Mesodermal cell (in vitro differentiated cells): ENCODE data around the gene CCDC183.
"Not testable (repeated sequence)": the region's sequence is repeated elsewhere in the genome, so short reads cannot be mapped to it uniquely, and the experiment has no call there.

ENCODE experiments used
- H3K27ac ChIP-seq: 2 replicates; pipeline ENCODE4 v1.7.0; 2013; ENCODE audit warnings: mild to moderate bottlenecking, low read depth, low read length, moderate library complexity; ENCODE audit not compliant: severe bottlenecking
- H3K36me3 ChIP-seq: 2 replicates; pipeline ENCODE4 v1.7.1; 2013; ENCODE audit warnings: mild to moderate bottlenecking, low read length, moderate library complexity; ENCODE audit not compliant: control insufficient read depth, insufficient read depth
- H3K4me1 ChIP-seq: one replicate; pipeline ENCODE4 v1.7.1; 2013; ENCODE audit warnings: mild to moderate bottlenecking, low read length; ENCODE audit not compliant: insufficient read depth, control insufficient read depth, poor library complexity, severe bottlenecking
- H3K4me3 ChIP-seq: 2 replicates; pipeline ENCODE4 v1.7.0; 2013; ENCODE audit warnings: low read length, control low read depth, mild to moderate bottlenecking; ENCODE audit not compliant: insufficient read depth, poor library complexity, severe bottlenecking; ENCODE audit errors: extremely low read depth
- H3K9me3 ChIP-seq: 2 replicates; pipeline ENCODE4 v1.7.1; 2013; ENCODE audit warnings: mild to moderate bottlenecking, low read length, moderate library complexity; ENCODE audit not compliant: control insufficient read depth
- WGBS, 2 experiments: methylation state at CpG; one replicate each; pipeline ENCODE4 v1.1.5; 2013; ENCODE audit warnings: missing lambda C conversion rate in 2 of 2; ENCODE audit not compliant: insufficient coverage in 2 of 2; 5-methylcytosine and 5-hydroxymethylcytosine counted together

Gene CCDC183

GRCh38 chr9:136843159-136843800 is 47.1 kb downstream of the CCDC183 start:
- WGBS, 2 experiments = 61 to 79% methylated on average over 7 to 14 of the region's 21 CpGs
- peaks cover 19% of the 10 kb centered on the region for H3K4me1 ChIP-seq
- H3K27ac ChIP-seq = peak overlapping the region; percentile 10
- H3K9me3 ChIP-seq, H3K36me3 ChIP-seq, H3K4me3 ChIP-seq: not testable (repeated sequence)

- 55 to 65% methylated on average over 72 to 93 of the region's 99 CpGs for WGBS, 2 experiments
- not testable (repeated sequence) for H3K36me3 ChIP-seq, H3K27ac ChIP-seq, H3K9me3 ChIP-seq, H3K4me3 ChIP-seq
- peaks cover 19% of the 10 kb centered on the region for H3K4me1 ChIP-seq
Observed at GRCh38 chr9:136843801-136844740, 47.9 kb downstream of the CCDC183 start.

GRCh38 chr9:136844761-136845464 is 48.8 kb downstream of the CCDC183 start:
- Histone ChIP-seq H3K9me3 (peaks cover 6% of the 10 kb centered on the region), H3K4me3 (no peak overlapping the region), H3K36me3 (peaks cover 6% of the 10 kb centered on the region), H3K27ac (no peak overlapping the region), H3K4me1 (peaks cover 19% of the 10 kb centered on the region)
- WGBS, 2 experiments = 82 to 90% methylated on average over 45 to 86 of the region's 88 CpGs

GRCh38 chr9:136845465-136846260 is 49.5 kb downstream of the CCDC183 start:
- Histone ChIP-seq H3K4me1 (peaks cover 26% of the 10 kb centered on the region), H3K4me3 (no peak overlapping the region), H3K36me3 (peaks cover 13% of the 10 kb centered on the region), H3K27ac (no peak overlapping the region), H3K9me3 (peaks cover 6% of the 10 kb centered on the region)
- WGBS, 2 experiments = 95 to 96% methylated on average over 80 to 102 of the region's 102 CpGs

GRCh38 chr9:136846376-136847087 is 50.4 kb downstream of the CCDC183 start:
- Histone ChIP-seq H3K4me1 (peaks cover 19% of the 10 kb centered on the region), H3K36me3 (peaks cover 22% of the 10 kb centered on the region), H3K4me3 (peak overlapping the region; percentile 81), H3K27ac (no peak overlapping the region), H3K9me3 (peaks cover 6% of the 10 kb centered on the region)
- WGBS, 2 experiments = 61 to 75% methylated on average over 84 to 94 of the region's 98 CpGs

GRCh38 chr9:136847088-136847825 is 51.1 kb downstream of the CCDC183 start:
- 19 to 21% methylated on average over 36 to 37 of the region's 75 CpGs for WGBS, 2 experiments
- H3K36me3 ChIP-seq = peaks cover 27% of the 10 kb centered on the region
- H3K4me1 ChIP-seq = peaks cover 14% of the 10 kb centered on the region
- peak overlapping the region; percentile 86 for H3K27ac ChIP-seq
- H3K4me3 ChIP-seq = peak overlapping the region; percentile 81
- peaks cover 6% of the 10 kb centered on the region for H3K9me3 ChIP-seq

GRCh38 chr9:136847826-136848392 is 51.8 kb downstream of the CCDC183 start:
- Histone ChIP-seq H3K4me1 (peaks cover 14% of the 10 kb centered on the region), H3K9me3 (peaks cover 6% of the 10 kb centered on the region), H3K36me3 (peaks cover 29% of the 10 kb centered on the region), H3K4me3 (peak overlapping the region; percentile 81), H3K27ac (peak overlapping the region; percentile 86)
- 0 to 1% methylated on average over 36 to 46 of the region's 48 CpGs for WGBS, 2 experiments

GRCh38 chr9:136848393-136849037 is 52.4 kb downstream of the CCDC183 start:
- peaks cover 32% of the 10 kb centered on the region for H3K36me3 ChIP-seq
- H3K27ac ChIP-seq = peak overlapping the region; percentile 86
- 0 to 2% methylated on average over 31 to 37 of the region's 53 CpGs for WGBS, 2 experiments
- peaks cover 6% of the 10 kb centered on the region for H3K9me3 ChIP-seq
- H3K4me3 ChIP-seq = peak overlapping the region; percentile 81
- peaks cover 9% of the 10 kb centered on the region for H3K4me1 ChIP-seq
